Uterus (tissue), 2 donors: ENCODE data around the gene ZNF350.

Experiments
- POLR2A ChIP-seq, 2 donors: fragments of 450-650 bp; IDR thresholded peaks; one replicate each; pipeline ENCODE4 v1.6.1; 2016; ENCODE audit warnings: antibody characterized with exemption in 2 of 2, mild to moderate bottlenecking in 1 of 2, moderate library complexity in 1 of 2
- TF ChIP-seq, protein P1 (sequence below), 4 experiments: fragments of 200-600 bp in 2 of 4; fragments of 450-650 bp in 2 of 4; sonication (generic) in 2 of 4; IDR thresholded peaks; one replicate each; pipeline ENCODE4 v1.5.1; 2016 to 2019; ENCODE audit warnings: antibody characterized with exemption in 4 of 4, mild to moderate bottlenecking in 2 of 4, moderate library complexity in 1 of 4

DNA sequence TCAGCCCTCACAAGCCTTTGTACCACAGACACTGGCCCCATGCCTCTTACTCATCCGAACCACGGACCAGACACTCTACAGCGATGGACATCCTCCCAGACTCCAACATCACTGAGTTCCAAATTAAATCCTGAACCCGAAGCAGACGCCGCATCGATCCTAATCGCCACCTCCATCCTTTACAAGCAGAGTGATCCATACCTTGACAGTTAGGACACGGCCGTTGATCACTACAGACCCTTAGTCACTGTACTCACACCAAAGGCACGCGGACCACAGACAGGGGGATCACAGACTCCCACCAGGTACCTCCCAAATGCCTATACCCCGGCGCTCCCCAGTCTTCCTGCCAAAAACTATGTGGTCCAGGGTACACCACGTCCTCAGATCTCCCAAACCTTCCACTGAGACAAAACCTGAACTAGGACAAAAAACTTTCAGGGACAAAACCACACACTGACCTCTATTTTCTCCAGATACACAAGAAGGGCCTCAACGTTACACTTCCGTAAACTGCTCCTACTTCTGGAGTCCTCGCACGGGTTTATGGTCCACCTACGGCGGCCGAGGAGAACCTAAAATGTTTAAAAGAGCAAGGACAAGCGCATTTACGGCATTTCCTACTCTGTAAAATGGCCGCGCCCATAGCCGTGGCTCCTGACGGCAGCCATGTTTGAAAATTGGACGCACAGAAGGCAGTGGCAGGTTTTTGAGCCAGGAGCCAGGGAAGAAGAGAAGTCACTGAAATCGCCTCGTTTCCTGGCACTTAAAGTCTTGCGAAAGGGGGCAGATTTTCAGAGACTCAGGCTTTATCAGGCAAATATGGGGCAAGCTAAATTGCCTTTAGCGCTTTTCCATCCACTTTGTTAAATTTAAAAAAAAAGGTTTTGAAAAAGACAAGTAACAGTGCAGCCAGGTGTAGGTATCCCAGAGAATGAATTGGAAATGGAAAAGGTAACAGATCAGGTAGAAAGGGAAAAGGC lies at the start of gene ZNF350:
- TF ChIP-seq, protein P1, sequence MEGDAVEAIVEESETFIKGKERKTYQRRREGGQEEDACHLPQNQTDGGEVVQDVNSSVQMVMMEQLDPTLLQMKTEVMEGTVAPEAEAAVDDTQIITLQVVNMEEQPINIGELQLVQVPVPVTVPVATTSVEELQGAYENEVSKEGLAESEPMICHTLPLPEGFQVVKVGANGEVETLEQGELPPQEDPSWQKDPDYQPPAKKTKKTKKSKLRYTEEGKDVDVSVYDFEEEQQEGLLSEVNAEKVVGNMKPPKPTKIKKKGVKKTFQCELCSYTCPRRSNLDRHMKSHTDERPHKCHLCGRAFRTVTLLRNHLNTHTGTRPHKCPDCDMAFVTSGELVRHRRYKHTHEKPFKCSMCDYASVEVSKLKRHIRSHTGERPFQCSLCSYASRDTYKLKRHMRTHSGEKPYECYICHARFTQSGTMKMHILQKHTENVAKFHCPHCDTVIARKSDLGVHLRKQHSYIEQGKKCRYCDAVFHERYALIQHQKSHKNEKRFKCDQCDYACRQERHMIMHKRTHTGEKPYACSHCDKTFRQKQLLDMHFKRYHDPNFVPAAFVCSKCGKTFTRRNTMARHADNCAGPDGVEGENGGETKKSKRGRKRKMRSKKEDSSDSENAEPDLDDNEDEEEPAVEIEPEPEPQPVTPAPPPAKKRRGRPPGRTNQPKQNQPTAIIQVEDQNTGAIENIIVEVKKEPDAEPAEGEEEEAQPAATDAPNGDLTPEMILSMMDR (IDR thresholded peaks at IDR 0.05): peak in 1 of 4 experiments; percentile 23
- TF ChIP-seq POLR2A (IDR thresholded peaks at IDR 0.05): peak; percentile 7 to 28
